ENCODE measurements around the gene PEAK3. TPM values are rescaled to one million over a fixed set of nuclear protein-coding genes. Genes with fewer than 3 reads are reported as not detected.

PEAK3 gene
- total and polyA plus RNA-seq, 5 experiments from 2014 or later: 0.14 to 0.23 (median 0.15) TPM; not detected in 2

DNA sequence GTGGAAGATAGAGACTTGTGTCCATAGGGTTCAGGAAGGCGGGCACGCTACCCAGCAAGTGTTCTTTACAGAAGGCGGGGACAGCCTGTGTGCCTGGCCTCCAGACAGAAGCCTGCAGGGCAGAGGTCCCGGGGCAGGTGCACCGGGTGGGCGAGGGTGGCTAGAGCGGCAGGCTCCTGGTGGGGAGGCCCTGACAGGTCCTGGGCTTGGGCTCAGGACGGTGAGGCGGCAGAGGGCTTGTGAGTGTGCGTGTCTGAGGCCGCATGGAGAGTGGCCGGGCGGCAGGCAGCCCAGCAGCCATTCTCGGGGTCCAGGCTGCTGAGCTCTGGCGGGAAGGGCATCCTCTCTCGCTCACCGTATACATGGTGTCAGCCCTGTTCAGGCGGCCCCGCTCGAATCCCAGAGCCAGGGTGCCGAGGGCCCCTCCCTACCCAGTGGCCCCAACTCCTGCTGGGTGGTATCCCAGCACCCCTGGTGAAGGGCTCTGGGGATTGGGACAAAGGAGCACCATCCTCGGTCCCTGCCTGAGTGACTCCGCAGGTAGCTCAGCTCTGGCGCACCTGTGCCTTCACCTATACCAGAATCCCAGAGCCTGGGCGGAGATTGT is 35.9 kb downstream of the PEAK3 start:
- H3K9me3 Mint-ChIP-seq: no peaks in the 10 kb centered on the region
- peaks cover 14 to 21% (median 17%) of the 10 kb centered on the region in 4 donors for H3K4me1 Mint-ChIP-seq
- no peak overlapping the region for H3K27ac Mint-ChIP-seq
- POLR2A ChIA-PET: interaction anchor here (0.5 to 1.2 kb wide), 4 partner anchors 9 to 89 kb away, joined by 3 read pairs; no protein-coding TSS in a partner anchor
- DNase-seq (no peak), ATAC-seq (no peak)
- peaks cover 0 to 36% (median 7%) of the 10 kb centered on the region in 3 donors for H3K36me3 Mint-ChIP-seq
- H3K27me3 Mint-ChIP-seq: no peaks in the 10 kb centered on the region
- H3K4me3 Mint-ChIP-seq: no peak overlapping the region

DNA sequence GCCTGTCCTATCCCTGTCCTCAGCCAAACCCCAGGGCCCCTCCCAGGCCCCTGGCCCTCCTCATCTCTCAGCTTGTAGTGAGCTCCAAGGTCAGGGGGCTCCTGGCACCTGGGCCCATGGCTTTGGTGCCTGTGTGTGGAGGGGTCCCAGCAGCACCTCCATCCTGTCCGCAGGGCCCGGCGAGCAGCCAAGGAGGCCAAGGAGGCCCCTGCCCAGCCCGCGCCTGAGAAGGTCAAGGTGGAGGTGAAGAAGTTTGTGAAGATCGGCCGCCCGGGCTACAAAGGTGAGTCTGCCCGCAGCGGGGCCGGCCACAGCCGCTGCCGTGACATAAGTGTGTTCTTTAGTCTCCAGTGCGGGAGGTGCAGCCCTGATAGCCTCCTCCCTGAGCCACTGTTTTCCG is 36.7 kb downstream of the PEAK3 start:
- H3K9me3 Mint-ChIP-seq: no peaks in the 10 kb centered on the region
- H3K27ac Mint-ChIP-seq: no peak overlapping the region
- no peaks in the 10 kb centered on the region for H3K27me3 Mint-ChIP-seq
- ATAC-seq (no peak), DNase-seq (no peak)
- no peak overlapping the region for H3K4me3 Mint-ChIP-seq
- POLR2A ChIA-PET: interaction anchor here (1.2 to 2.7 kb wide), 3 partner anchors 8 to 24 kb away, joined by 3 to 14 read pairs (median 3); no protein-coding TSS in a partner anchor
- H3K4me1 Mint-ChIP-seq: peaks cover 18 to 29% (median 25%) of the 10 kb centered on the region in 4 donors
- peaks cover 0 to 38% (median 7%) of the 10 kb centered on the region in 3 donors for H3K36me3 Mint-ChIP-seq

DNA sequence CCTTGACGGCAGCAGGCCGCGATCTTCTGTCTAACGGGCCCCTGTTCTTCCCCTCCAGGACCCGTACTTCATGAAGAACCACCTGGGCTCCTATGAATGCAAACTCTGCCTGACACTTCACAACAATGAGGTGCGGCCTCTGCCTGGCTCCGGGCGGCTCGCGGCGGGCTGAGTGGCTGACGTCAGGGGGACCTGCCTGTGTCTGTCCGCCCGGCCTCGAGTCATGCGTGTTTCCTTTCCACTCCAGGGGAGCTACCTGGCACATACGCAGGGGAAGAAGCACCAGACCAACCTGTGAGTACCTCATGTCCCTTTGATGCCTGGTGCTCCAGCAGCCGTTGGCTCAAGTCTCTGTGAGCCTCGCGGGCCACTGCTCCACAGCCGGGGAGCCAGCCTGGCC is 37.5 kb downstream of the PEAK3 start:
- Mint-ChIP-seq H3K9me3 (no peaks in the 10 kb centered on the region), H3K4me3 (no peak overlapping the region), H3K36me3 (peaks cover 0 to 41% (median 9%) of the 10 kb centered on the region in 3 donors), H3K27me3 (no peaks in the 10 kb centered on the region), H3K4me1 (peaks cover 25 to 35% (median 33%) of the 10 kb centered on the region in 4 donors), H3K27ac (no peak overlapping the region)
- ATAC-seq (no peak), DNase-seq (no peak)
- POLR2A ChIA-PET: interaction anchor here (1.4 to 2.7 kb wide), 4 partner anchors 8 to 28 kb away, joined by 4 to 14 read pairs (median 6); no protein-coding TSS in a partner anchor

DNA sequence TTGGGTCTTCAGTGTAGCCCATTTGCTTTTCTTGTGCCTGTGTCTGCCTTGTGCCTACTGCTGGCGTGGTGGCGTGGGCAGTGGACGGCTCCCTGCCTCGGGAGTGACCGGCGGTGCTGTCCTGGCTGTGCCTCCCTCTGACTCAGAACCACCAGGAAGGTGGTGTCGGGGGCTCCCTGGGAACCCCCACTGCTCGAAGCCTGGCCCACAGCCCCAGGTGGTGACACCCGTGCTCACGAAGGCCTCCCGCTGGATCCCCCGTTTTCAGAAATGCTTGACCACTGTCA is 37.9 kb downstream of the PEAK3 start:
- H3K4me1 Mint-ChIP-seq: peaks cover 27 to 39% (median 37%) of the 10 kb centered on the region in 4 donors
- ATAC-seq: no peak
- POLR2A ChIA-PET: interaction anchor here (0.9 to 2.7 kb wide), 5 partner anchors 9 to 45 kb away, joined by 3 to 14 read pairs (median 5); no protein-coding TSS in a partner anchor
- DNase-seq: no peak
- H3K36me3 Mint-ChIP-seq: peaks cover 0 to 42% (median 11%) of the 10 kb centered on the region in 3 donors
- no peak overlapping the region for H3K27ac Mint-ChIP-seq
- no peak overlapping the region for H3K4me3 Mint-ChIP-seq
- H3K27me3 Mint-ChIP-seq: no peaks in the 10 kb centered on the region
- H3K9me3 Mint-ChIP-seq: no peaks in the 10 kb centered on the region

DNA sequence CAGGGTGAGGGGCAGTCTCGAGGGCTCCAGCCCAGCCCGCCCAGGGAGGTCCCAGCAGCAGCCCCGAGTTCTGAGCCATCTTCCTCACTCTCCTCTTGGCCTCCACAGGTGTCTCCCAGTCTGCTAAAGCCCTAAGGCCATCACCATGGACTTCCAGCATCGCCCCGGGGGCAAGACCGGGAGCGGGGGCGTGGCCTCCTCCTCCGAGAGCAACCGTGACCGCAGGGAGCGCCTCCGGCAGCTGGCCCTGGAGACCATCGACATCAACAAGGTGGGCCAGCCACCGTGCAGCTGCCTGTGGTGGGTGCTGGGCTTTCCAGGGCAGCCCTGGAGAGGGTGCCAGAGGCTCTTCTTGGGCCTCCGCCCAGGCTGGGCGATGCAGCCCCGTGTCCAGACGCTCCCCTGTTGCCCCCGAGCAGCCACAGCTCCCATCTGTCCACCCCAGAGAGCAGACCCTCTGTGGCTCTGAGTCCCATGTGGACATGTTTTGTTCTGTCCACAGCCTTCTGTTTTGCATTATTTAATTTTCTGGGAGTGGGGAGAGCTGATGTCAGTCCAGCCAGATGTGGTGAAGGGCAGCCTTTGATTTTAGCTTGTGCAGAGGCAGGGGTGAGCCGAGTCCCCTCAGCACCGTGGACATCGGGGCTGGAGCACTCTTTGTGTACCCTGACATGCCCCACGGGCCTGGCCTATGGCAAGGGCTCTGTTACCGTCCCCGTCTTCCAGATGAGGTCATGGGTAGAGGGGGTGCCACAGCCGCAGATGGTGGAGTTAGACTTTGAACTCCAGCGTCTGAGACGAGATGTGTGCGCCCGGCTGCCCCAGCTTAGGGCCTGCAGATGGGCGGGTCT is 38.5 kb downstream of the PEAK3 start:
- Mint-ChIP-seq H3K27me3 (no peaks in the 10 kb centered on the region), H3K27ac (no peak overlapping the region), H3K4me1 (peaks cover 29 to 45% (median 43%) of the 10 kb centered on the region in 4 donors), H3K4me3 (peak overlapping the region in 2 of 10 donors; percentile 34 to 36), H3K9me3 (no peaks in the 10 kb centered on the region), H3K36me3 (peaks cover 0 to 44% (median 11%) of the 10 kb centered on the region in 3 donors)
- POLR2A ChIA-PET: interaction anchor here (0.5 to 2.7 kb wide), 8 partner anchors 9 to 364 kb away, joined by 3 to 14 read pairs (median 4); no protein-coding TSS in a partner anchor
- no peak for DNase-seq
- no peak for ATAC-seq

DNA sequence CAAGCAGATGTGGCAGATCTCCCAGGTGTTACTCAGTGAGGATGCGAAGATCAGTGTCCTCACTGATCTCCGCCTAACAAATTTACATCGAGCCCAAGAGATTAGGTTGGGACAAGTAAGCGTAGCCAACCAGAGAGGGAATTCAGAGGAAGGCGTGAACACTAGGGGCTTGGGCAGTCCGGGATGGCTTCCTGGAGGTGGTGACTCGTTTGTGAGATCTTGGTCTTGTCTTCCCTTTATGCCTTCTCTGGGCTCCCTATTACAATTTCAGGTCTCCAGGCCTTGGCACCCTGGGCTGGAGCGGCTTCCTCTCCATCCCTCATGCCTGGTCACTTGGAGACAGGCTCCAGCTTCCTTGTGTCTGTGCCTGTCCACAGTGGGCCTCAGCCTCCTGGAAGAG is 39.2 kb downstream of the PEAK3 start:
- peak overlapping the region in 8 of 10 donors; percentile 4 to 71 (median 36) for H3K4me3 Mint-ChIP-seq
- no peak for DNase-seq
- H3K4me1 Mint-ChIP-seq: peaks cover 32 to 52% (median 50%) of the 10 kb centered on the region in 4 donors
- no peaks in the 10 kb centered on the region for H3K9me3 Mint-ChIP-seq
- POLR2A ChIA-PET: interaction anchor here (0.5 to 8.1 kb wide), 7 partner anchors 9 to 30 kb away, joined by 3 to 147 read pairs (median 5); partner anchors contain the start of genes AMH and JSRP1
- ATAC-seq: no peak
- no peaks in the 10 kb centered on the region for H3K27me3 Mint-ChIP-seq
- peak overlapping the region in 6 of 10 donors; percentile 25 to 62 (median 54) for H3K27ac Mint-ChIP-seq
- peaks cover 0 to 49% (median 11%) of the 10 kb centered on the region in 3 donors for H3K36me3 Mint-ChIP-seq

DNA sequence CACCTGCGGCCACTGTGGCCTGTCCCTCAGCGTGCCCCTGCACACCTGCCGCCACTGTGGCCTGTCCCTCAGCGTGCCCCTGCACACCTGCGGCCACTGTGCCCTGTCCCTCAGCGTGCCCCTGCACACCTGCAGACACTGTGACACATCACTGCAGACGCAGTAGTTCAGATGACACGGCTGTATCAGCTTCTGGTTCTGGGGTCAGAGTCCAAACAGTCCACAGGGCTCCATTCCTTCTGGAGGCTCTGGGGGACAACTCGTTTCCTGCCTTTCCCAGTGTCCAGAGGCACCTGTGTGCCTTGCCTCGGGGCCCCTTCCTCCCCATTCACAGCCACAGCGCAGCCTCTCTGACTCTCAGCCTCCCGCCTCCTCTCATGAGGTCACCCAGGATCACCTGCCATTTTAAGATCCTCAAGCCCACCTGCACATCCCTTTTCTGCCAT is 39.9 kb downstream of the PEAK3 start:
- H3K27ac Mint-ChIP-seq: peak overlapping the region in 5 of 10 donors; percentile 25 to 100 (median 52)
- H3K9me3 Mint-ChIP-seq: no peaks in the 10 kb centered on the region
- ATAC-seq (no peak), DNase-seq (no peak)
- H3K4me1 Mint-ChIP-seq: peaks cover 35 to 58% (median 56%) of the 10 kb centered on the region in 4 donors
- peaks cover 0 to 49% (median 11%) of the 10 kb centered on the region in 3 donors for H3K36me3 Mint-ChIP-seq
- H3K4me3 Mint-ChIP-seq: peak overlapping the region in 9 of 10 donors; percentile 22 to 99 (median 63)
- no peaks in the 10 kb centered on the region for H3K27me3 Mint-ChIP-seq
- POLR2A ChIA-PET: interaction anchor here (5.8 to 13.1 kb wide), 3 partner anchors 10 to 30 kb away, joined by 74 to 262 read pairs (median 147); partner anchors contain the start of genes AMH and JSRP1

DNA sequence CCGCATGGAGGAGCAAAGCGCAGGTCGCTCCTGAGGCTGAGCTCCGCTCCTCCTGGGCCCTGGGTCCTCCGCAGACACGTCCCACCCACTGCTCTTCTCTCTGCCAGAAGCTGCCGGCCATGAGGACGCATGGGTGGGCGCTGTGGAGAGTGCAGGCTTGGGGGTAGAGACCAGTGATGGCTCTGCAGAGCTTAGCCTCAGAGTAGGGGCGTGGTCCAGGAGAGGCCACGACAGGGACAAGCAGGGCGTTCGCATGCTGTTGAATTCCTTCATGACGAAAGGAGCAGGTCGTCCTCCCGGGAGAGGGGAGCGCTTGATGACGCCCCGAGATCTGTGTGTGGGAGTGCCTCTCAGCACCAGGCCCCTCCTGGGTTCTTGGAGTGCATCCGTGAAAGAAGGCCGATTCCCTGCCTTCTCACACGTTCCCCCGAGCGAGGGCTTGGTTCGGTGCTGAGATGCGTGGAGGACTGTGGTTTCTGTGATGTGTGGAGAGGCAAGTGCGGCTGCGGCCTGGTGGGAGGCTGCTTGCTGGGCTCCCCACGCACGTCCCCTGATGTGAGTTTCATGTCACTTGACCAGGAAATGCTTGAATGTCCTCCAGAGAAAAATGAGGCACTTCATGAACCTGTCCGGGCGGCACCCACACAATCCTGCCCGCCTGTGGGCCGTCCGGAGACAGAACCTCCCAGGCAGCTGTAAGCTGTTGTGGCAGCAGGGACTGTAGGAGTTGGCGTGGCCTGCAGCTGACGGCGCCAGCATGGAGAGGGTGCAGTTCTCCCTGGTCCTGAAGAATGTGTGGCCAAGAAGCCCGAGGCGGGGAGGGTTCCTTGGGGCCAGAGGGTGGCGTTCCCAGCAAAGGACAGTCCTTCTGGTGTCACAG is 40.9 kb downstream of the PEAK3 start:
- DNase-seq (no peak), ATAC-seq (no peak)
- Mint-ChIP-seq H3K9me3 (no peaks in the 10 kb centered on the region), H3K27ac (peak overlapping the region in 9 of 10 donors; percentile 86 to 100 (median 92)), H3K27me3 (peaks cover 0 to 4% (median 0%) of the 10 kb centered on the region in 5 donors), H3K4me1 (peaks cover 41 to 65% (median 61%) of the 10 kb centered on the region in 4 donors), H3K4me3 (peak overlapping the region; percentile 87 to 100 (median 99)), H3K36me3 (peaks cover 3 to 50% (median 16%) of the 10 kb centered on the region in 3 donors)
- POLR2A ChIA-PET: interaction anchor here (0.6 to 13.1 kb wide), 8 partner anchors 11 to 819 kb away, joined by 3 to 262 read pairs (median 6); partner anchors contain the start of genes AMH, GADD45B and JSRP1

DNA sequence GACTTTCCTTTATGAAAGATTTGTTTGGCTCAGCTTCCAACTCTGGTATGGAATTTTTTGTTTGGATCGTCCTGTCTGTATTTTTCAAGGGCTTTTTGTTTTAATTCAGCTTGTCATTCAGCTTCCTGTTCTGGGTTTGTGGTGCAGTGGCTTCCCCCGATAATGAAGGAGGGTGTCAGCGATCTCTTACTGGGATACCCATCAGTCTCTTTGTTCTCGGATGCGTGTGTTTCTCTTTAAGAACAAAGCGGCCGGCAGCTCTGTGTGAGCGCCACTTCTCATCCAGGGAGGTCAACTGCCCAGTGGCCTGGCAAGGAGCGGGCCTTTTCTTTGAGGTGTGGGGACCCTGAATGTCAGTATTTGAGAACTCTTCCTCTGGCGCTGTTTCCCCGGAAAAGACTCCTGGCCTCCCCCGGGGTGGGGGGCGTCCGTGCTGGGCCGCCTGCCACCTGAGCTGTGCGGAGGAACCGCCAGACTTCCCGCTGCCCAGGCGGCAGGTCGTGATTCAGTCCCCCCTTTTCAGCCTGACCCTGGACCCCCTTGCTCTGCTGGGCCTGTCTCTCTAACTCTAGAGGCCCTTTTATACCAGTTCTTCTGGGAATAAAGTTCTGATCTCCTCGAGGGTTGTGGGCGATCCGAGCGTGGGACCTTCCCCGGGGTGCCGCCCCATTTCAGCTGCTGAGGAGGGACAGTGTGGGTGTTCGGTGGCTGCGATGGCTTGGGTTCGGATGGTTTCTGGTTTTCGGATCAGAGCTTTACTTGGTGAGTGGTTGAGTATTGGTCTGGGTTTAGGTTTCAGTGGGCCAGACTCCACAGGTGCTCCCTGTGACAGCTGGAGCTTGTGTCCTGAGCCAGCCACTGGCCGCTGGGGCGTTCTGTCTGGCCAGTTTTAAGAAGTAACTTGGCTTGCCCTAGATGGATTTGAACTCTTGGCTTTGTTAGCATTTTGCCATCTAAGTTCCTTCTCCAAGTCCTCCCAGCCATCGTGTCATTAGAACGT is 41.9 kb downstream of the PEAK3 start:
- POLR2A ChIA-PET: interaction anchor here (0.5 to 13.1 kb wide), 17 partner anchors 12 to 1751 kb away, joined by 3 to 262 read pairs (median 5); partner anchors contain the start of genes AMH, DOT1L, GADD45B and JSRP1
- peaks cover 0 to 4% (median 0%) of the 10 kb centered on the region in 5 donors for H3K27me3 Mint-ChIP-seq
- H3K4me1 Mint-ChIP-seq: peaks cover 43 to 72% (median 65%) of the 10 kb centered on the region in 4 donors
- peaks cover 3 to 41% (median 16%) of the 10 kb centered on the region in 3 donors for H3K36me3 Mint-ChIP-seq
- no peaks in the 10 kb centered on the region for H3K9me3 Mint-ChIP-seq
- H3K4me3 Mint-ChIP-seq: peak overlapping the region; percentile 87 to 100 (median 99)
- DNase-seq: peak in 5 of 10 donors; percentile 32 to 61 (median 51)
- peak overlapping the region; percentile 86 to 100 (median 92) for H3K27ac Mint-ChIP-seq
- peak; percentile 13 to 14 for ATAC-seq

DNA sequence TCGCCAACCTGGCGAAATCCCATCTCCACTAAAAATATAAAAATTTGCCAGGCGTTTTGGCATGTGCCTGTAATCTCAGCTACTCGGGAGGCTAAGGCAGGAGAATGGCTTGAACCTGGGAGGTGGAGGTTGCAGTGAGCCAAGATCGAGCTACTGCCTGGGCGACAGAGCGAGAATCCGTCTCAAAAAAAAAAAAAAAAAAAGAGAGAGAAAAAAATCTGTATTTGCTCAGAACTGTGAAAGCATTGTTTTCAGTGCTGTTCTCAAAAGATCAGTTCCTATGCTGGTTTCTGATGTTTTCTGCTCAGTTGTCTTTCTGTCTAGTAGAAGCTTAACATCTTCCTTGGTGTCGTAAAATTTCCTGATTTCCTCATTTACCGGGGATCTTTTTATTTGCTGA is 42.8 kb downstream of the PEAK3 start:
- peak overlapping the region; percentile 87 to 100 (median 99) for H3K4me3 Mint-ChIP-seq
- POLR2A ChIA-PET: interaction anchor here (0.5 to 13.1 kb wide), 18 partner anchors 13 to 1752 kb away, joined by 3 to 262 read pairs (median 5); partner anchors contain the start of genes AMH, DOT1L, JSRP1 and PEAK3
- H3K27ac Mint-ChIP-seq: peak overlapping the region; percentile 78 to 100 (median 92)
- peaks cover 0 to 4% (median 0%) of the 10 kb centered on the region in 5 donors for H3K27me3 Mint-ChIP-seq
- H3K4me1 Mint-ChIP-seq: peaks cover 44 to 80% (median 72%) of the 10 kb centered on the region in 4 donors
- DNase-seq: peak in 1 of 10 donors; percentile 24
- no peak for ATAC-seq
- peaks cover 3 to 32% (median 9%) of the 10 kb centered on the region in 3 donors for H3K36me3 Mint-ChIP-seq
- no peaks in the 10 kb centered on the region for H3K9me3 Mint-ChIP-seq

All from naive thymus-derived CD8-positive, alpha-beta T cell (primary cell).